Activated CD8-positive, alpha-beta T cell treated with anti-CD3 and anti-CD28 coated beads for 36 hours (primary cell): Measurements from ENCODE around the gene LGALS1. TPM values are rescaled to one million over a fixed set of nuclear protein-coding genes. Genes with fewer than 3 reads are reported as not detected.

Experiments
- ATAC-seq: fragments of 200-7000 bp; cut with Tn5 transposase; one replicate; pipeline ENCODE4 v1.10.0; 2021; ENCODE audit warnings: mild to moderate bottlenecking, moderate library complexity
- CTCF ChIA-PET: fragments of 350-600 bp; sonication (Branson Sonifier 250); formaldehyde crosslinking; loops from one replicate; lab custom pipeline; 2021; ENCODE audit warnings: antibody characterized with exemption; lab: Charles Lee
- POLR2A ChIA-PET: fragments of 350-600 bp; sonication (Branson Sonifier 250); formaldehyde crosslinking; loops from one replicate; lab custom pipeline; 2021; ENCODE audit warnings: antibody characterized with exemption; lab: Charles Lee
- DNase-seq: peaks from one replicate; pipeline ENCODE4 v3.0.0-alpha.2; 2020
- H3K27ac Mint-ChIP-seq: one replicate; pipeline ENCODE4 v1.8.0; 2021; ENCODE audit warnings: mild to moderate bottlenecking, mixed read lengths
- H3K27me3 Mint-ChIP-seq: one replicate; pipeline ENCODE4 v1.8.0; 2021; ENCODE audit warnings: mixed read lengths
- H3K36me3 Mint-ChIP-seq: one replicate; pipeline ENCODE4 v1.8.0; 2021; ENCODE audit warnings: low read depth, mixed read lengths
- H3K4me1 Mint-ChIP-seq: one replicate; pipeline ENCODE4 v1.8.0; 2021; ENCODE audit warnings: low read depth, mixed read lengths
- H3K4me3 Mint-ChIP-seq: one replicate; pipeline ENCODE4 v1.8.0; 2021; ENCODE audit warnings: mild to moderate bottlenecking, moderate library complexity, mixed read lengths
- H3K9me3 Mint-ChIP-seq: one replicate; pipeline ENCODE4 v1.8.0; 2021; ENCODE audit warnings: mixed read lengths
- CTCF ChIP-seq: fragments of 200-600 bp; IDR thresholded peaks from one replicate; pipeline ENCODE4 v1.8.0; 2022; ENCODE audit warnings: antibody characterized with exemption, mild to moderate bottlenecking
- intact Hi-C: fragments of 100-400 bp; cut with micrococcal nuclease; formaldehyde crosslinking; loops from one replicate; pipeline ENCODE4 v1.10.0; 2022
- total RNA-seq, 2 experiments: library from RNA; stranded (reverse); gene quantifications; one replicate each; pipeline ENCODE4 v1.2.3, GENCODE V29; 2021

Gene LGALS1
- total RNA-seq, 2 experiments from 2014 or later = 247 to 261 TPM

- peak overlapping the region; percentile 88 for H3K27ac Mint-ChIP-seq
- peak overlapping the region; percentile 59 for H3K4me3 Mint-ChIP-seq
- H3K4me1 Mint-ChIP-seq = peaks cover 79% of the 10 kb centered on the region
- intact Hi-C loops = no loop called here
- no peak for TF ChIP-seq CTCF
- POLR2A ChIA-PET = interaction anchor here (0.8 to 1.9 kb wide), 5 partner anchors 13 to 55 kb away, joined by 3 to 8 read pairs (median 5); partner anchors contain the start of genes GGA1 and NOL12
- ATAC-seq (no peak), DNase-seq (no peak)
- no peaks in the 10 kb centered on the region for H3K9me3 Mint-ChIP-seq
- CTCF ChIA-PET = interaction anchor here (1.2 to 68.1 kb wide), 4 partner anchors 6 to 64 kb away, joined by 3 to 1770 read pairs (median 887); partner anchors contain the start of genes GGA1, LGALS1, NOL12 and PDXP
- no peaks in the 10 kb centered on the region for H3K27me3 Mint-ChIP-seq
- peaks cover 12% of the 10 kb centered on the region for H3K36me3 Mint-ChIP-seq
These were observed 44.5 kb upstream of the LGALS1 start for GRCh38 chr22:37630839-37631435.

- peak overlapping the region; percentile 88 for H3K27ac Mint-ChIP-seq
- ATAC-seq (no peak), DNase-seq (peak; percentile 63)
- H3K4me3 Mint-ChIP-seq = peak overlapping the region; percentile 59
- no peaks in the 10 kb centered on the region for H3K27me3 Mint-ChIP-seq
- ChIA-PET CTCF (interaction anchor here (1.2 to 68.1 kb wide), 4 partner anchors 6 to 65 kb away, joined by 3 to 1770 read pairs (median 887); partner anchors contain the start of genes GGA1, LGALS1, NOL12 and PDXP), POLR2A (interaction anchor here (1.4 to 3.8 kb wide), 7 partner anchors 9 to 45 kb away, joined by 4 to 26 read pairs (median 9); partner anchors contain the start of genes GGA1 and PDXP)
- peaks cover 79% of the 10 kb centered on the region for H3K4me1 Mint-ChIP-seq
- intact Hi-C loops = no loop called here
- TF ChIP-seq CTCF = no peak
- peaks cover 9% of the 10 kb centered on the region for H3K36me3 Mint-ChIP-seq
- H3K9me3 Mint-ChIP-seq = no peaks in the 10 kb centered on the region
These were observed 43.8 kb upstream of the LGALS1 start for GRCh38 chr22:37631448-37632173.

GRCh38 chr22:37632174-37633088 is 43.0 kb upstream of the LGALS1 start:
- Mint-ChIP-seq H3K27ac (peak overlapping the region; percentile 88), H3K36me3 (peaks cover 4% of the 10 kb centered on the region), H3K4me1 (peaks cover 79% of the 10 kb centered on the region), H3K4me3 (peak overlapping the region; percentile 59), H3K9me3 (no peaks in the 10 kb centered on the region), H3K27me3 (no peaks in the 10 kb centered on the region)
- no peak for TF ChIP-seq CTCF
- CTCF ChIA-PET = interaction anchor here (0.8 to 68.1 kb wide), 5 partner anchors 7 to 231 kb away, joined by 3 to 1770 read pairs (median 4); partner anchors contain the start of genes GGA1, LGALS1, NOL12 and PDXP
- DNase-seq (peak; percentile 73), ATAC-seq (peak; percentile 12)
- POLR2A ChIA-PET = interaction anchor here (1.2 to 3.8 kb wide), 12 partner anchors 7 to 50 kb away, joined by 3 to 26 read pairs (median 7); partner anchors contain the start of genes GGA1, LGALS1 and PDXP
- intact Hi-C loops = no loop called here

GRCh38 chr22:37633089-37633624 is 42.3 kb upstream of the LGALS1 start:
- DNase-seq (peak; percentile 91), ATAC-seq (peak; percentile 66)
- intact Hi-C loops = no loop called here
- peak; percentile 13 for TF ChIP-seq CTCF
- Mint-ChIP-seq H3K4me3 (peak overlapping the region; percentile 59), H3K9me3 (no peaks in the 10 kb centered on the region), H3K36me3 (peaks cover 4% of the 10 kb centered on the region), H3K4me1 (peaks cover 79% of the 10 kb centered on the region), H3K27ac (peak overlapping the region; percentile 88), H3K27me3 (no peaks in the 10 kb centered on the region)
- ChIA-PET CTCF (interaction anchor here (0.8 to 68.1 kb wide), 3 partner anchors 8 to 231 kb away, joined by 3 to 1770 read pairs (median 1770); partner anchors contain the start of genes GGA1, LGALS1, NOL12 and PDXP), POLR2A (interaction anchor here (0.6 to 3.8 kb wide), 19 partner anchors 8 to 1550 kb away, joined by 3 to 26 read pairs (median 5); partner anchors contain the start of genes GGA1, LGALS1, NOL12 and PDXP)
